ENCODE results near the gene MMEL1.
"Not testable (repeated sequence)": the region's sequence is repeated elsewhere in the genome, so short reads cannot be mapped to it uniquely, and the experiment has no call there.

MMEL1 gene, protein sequence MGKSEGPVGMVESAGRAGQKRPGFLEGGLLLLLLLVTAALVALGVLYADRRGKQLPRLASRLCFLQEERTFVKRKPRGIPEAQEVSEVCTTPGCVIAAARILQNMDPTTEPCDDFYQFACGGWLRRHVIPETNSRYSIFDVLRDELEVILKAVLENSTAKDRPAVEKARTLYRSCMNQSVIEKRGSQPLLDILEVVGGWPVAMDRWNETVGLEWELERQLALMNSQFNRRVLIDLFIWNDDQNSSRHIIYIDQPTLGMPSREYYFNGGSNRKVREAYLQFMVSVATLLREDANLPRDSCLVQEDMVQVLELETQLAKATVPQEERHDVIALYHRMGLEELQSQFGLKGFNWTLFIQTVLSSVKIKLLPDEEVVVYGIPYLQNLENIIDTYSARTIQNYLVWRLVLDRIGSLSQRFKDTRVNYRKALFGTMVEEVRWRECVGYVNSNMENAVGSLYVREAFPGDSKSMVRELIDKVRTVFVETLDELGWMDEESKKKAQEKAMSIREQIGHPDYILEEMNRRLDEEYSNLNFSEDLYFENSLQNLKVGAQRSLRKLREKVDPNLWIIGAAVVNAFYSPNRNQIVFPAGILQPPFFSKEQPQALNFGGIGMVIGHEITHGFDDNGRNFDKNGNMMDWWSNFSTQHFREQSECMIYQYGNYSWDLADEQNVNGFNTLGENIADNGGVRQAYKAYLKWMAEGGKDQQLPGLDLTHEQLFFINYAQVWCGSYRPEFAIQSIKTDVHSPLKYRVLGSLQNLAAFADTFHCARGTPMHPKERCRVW

DNA sequence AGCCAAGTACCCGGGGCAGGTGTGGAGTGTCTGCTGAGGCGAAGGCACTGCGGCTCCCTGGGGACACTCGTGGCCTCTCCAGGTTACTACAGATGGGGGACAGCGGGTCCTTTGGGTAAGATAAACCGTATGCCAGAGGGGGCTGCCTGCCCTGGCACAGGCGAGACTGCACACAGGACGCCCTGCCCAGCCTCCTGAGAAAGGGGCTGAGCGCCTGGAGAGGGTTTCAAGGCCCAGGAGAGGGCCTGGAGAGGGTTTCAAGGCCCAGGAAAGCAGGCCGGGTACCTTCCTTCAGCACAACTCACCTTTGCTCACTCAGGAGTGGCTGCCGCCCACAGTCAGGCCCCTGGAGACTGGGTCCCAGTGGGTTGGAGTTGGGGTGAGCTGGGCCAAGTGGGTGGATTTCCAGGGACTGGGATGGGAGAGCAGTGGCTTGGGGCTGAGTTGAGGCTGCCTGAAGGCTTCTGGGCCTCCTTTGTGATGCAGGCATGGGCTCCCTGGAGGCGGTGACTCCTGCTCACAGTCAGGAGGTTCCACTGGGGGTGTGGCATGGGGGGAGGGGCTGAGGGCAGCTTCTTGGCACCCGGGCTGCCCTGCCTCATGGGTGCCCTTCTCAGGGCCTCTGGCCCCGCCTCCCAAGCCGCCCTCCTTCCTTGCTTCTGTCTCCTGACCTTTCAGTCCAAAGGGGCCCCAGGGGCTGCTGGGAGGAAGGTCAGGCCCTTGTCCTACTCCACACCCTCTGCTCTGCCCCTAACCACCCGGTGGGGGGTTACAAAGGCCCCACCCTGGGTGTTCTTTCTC, at the start of gene MMEL1:
TSS of gene MMEL1 (minus strand) at position 456 of the 801 bp plus-strand sequence. CDS start 3,532 bp downstream, outside the sequence.
- no peak for DNase-seq

DNA sequence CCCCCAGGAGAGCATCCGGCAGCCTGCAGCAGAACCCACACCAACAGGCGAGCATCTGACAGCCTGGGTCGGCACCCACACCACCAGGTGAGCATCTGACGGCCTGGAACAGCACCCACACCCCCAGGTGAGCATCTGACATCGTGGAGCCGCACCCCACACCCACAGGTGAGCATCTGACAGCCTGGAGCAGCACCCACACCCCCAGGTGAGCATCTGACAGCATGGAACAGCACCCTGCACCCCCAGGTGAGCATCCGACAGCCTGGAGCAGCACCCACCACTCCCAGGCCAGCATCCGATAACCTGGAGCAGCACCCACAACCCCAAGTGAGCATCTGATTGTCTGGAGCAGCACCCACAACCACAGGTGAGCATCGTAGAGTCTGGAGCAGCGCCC, 43.9 kb upstream of the MMEL1 start:
- DNase-seq: not testable (repeated sequence)

DNA sequence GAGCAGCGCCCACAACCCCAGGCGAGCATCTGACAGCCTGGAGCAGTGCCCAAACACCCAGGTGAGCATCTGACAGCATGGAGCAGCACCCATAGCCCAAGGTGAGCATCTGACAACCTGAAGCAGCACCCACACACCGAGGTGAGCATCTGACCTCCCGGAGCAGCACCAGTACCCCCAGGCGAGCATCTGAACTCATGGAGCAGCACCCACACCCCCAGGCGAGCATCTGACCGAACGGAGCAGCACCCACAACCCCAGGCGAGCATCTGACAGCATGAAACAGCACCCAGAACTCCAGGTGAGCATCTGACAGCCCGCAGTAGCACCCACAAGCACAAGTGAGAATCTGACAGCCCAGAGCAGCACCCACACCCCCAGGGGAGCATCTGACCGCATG, 38.8 kb upstream of the MMEL1 start:
- not testable (repeated sequence) for DNase-seq

DNA sequence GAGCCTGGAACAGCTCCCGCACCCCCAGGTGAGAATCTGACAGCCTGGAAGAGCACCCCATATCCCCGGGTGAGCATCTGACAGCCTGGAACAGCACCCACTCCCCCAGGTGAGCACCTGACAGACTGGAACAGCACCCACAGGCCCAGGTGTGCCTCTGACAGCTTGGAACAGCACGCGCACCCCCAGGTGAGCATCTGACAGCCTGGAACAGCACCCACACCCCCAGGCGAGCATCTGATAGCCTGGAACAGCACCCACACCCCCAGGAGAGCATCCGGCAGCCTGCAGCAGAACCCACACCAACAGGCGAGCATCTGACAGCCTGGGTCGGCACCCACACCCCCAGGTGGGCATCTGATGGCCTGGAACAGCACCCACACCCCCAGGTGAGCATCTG, 27.0 kb upstream of the MMEL1 start:
- not testable (repeated sequence) for DNase-seq

DNA sequence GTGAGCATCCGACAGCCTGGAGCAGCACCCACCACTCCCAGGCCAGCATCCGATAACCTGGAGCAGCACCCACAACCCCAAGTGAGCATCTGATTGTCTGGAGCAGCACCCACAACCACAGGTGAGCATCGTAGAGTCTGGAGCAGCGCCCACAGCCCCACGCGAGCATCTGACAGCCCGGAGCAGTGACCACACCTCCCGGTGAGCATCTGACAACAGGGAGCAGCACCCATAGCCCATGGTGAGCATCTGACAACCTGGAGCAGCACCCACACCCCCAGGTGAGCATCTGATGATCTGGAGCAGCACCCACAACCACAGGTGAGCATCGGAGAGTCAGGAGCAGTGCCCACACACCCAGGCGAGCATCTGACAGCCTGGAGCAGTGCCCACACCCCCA, 25.1 kb upstream of the MMEL1 start:
- not testable (repeated sequence) for DNase-seq

DNA sequence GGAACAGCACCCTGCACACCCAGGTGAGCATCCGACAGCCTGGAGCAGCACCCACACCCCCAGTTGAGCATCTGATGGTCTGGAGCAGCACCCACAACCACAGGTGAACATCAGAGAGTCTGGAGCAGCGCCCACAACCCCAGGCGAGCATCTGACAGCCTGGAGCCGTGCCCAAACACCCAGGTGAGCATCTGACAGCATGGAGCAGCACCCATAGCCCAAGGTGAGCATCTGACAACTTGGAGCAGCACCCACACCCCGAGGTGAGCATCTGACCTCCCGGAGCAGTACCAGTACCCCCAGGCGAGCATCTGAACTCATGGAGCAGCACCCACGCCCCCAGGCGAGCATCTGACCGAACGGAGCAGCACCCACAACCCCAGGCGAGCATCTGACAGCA, 24.3 kb upstream of the MMEL1 start:
- DNase-seq: not testable (repeated sequence)

DNA sequence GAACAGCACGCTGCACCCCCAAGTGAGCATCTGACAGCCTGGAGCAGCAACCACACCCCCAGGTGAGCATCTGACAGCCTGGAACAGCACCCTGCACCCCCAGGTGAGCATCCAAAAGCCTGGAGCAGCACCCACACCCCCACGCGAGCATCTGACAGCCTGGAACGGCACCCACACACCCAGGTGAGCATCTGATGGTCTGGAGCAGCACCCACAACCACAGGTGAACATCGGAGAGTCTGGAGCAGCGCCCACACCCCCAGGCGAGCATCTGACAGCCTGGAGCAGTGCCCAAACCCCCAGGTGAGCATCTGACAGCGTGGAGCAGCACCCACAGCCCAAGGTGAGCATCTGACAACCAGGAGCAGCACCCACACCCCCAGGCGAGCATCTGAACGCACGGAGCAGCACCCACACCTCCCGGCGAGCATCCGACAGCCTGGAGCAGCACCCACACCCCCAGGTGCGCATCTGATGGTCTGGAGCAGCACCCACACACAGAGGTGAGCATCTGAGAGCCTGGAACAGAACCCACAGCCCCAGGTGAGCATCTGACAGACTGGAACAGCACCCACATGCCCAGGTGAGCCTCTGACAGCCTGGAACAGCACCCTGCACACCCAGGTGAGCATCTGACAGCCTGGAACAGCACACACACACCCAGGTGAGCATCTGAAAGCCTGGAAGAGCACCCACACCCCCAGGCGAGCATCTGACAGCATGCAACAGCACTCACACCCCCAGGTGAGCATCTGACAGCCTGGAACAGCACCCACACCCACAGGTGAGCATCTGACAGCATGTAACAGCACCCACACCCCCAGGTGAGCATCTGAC, 23.0 kb upstream of the MMEL1 start:
- not testable (repeated sequence) for DNase-seq

DNA sequence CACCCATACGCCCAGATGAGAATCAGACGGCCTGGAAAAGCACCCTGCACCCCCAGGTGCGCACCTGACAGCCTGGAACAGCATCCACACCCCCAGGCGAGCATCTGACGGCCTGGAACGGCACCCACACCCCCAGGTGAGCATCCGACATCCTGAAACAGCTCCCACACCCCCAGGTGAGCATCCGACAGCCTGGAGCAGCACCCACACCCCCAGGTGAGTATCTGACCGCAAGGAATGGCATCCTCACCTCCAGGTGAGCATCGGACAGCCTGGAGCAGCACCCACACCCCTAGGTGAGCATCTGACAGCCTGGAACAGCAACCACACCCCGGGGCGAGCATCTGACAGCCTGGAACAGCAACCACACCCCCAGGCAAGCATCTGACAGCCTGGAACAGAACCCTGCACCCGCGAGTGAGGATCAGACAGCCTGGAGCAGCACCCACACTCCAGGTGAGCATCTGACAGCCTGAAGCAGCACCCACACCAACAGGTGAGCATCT, 21.7 kb upstream of the MMEL1 start:
- not testable (repeated sequence) for DNase-seq

DNA sequence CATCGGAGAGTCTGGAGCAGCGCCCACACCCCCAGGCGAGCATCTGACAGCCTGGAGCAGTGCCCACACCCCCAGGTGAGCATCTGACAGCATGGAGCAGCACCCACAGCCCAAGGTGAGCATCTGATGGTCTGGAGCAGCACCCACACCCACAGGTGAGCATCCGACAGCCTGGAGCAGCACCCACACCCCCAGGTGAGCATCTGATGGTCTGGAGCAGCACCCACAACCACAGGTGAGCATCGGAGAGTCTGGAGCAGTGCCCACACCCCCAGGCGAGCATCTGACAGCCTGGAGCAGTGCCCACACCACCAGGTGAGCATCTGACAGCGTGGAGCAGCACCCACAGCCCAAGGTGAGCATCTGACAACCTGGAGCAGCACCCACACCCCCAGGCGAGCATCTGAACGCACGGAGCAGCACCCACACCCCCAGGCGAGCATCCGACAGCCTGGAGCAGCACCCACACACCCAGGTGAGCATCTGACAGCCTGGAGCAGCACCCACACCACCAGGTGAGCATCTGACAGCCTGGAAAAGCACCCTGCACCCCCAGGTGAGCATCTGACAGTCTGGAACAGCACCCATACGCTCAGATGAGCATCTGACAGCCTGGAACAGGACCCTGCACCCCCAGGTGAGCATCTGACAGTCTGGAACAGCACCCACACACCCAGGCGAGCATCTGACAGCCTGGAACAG, 21.1 kb upstream of the MMEL1 start:
- DNase-seq: not testable (repeated sequence)

DNA sequence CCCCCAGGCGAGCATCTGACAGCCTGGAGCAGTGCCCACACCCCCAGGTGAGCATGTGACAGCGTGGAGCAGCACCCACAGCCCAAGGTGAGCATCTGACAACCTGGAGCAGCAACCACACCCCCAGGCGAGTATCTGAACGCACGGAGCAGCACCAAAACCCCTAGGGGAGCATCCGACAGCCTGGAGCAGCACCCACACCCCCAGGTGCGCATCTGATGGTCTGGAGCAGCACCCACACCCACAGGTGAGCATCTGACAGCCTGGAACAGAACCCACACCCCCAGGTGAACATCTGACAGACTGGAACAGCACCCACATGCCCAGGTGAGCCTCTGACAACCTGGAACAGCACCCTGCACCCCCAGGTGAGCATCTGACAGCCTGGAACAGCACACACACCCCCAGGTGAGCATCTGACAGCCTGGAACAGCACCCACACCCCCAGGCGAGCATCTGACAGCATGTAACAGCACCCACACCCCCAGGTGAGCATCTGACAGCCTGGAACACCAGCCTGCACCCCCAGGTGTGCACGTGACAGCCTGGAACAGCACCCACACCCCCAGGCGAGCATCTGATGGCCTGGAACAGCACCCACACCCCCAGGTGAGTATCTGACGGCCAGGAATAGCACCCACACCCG, 20.2 kb upstream of the MMEL1 start:
- not testable (repeated sequence) for DNase-seq

DNA sequence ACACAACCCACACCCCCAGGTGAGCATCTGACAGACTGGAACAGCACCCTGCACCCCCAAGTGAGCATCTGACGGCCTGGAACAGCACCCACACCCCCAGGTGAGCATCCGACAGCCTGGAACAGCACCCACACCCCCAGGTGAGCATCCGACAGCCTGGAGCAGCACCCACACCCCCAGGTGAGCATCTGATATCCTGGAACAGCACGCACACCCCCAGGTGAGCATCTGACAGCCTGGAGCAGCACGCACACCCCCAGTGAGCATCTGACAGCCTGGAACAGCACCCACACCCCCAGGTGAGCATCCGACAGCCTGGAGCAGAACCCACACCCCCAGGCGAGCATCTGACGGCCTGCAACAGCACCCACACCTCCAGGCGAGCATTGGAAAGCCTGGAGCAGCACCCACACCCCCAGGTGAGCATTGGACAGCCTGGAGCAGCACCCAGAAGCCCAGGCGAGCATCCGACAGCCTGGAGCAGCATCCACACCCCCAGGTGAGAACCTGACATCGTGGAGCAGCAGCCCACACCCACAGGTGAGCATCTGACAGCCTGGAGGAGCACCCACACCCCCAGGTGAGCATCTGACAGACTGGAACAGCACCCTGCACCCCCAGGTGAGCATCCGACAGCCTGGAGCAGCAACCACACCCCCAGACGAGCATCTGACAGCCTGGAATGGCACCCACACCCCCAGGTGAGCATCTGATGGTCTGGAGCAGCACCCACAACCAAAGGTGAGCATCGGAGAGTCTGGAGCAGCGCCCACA, 19.5 kb upstream of the MMEL1 start:
- not testable (repeated sequence) for DNase-seq

DNA sequence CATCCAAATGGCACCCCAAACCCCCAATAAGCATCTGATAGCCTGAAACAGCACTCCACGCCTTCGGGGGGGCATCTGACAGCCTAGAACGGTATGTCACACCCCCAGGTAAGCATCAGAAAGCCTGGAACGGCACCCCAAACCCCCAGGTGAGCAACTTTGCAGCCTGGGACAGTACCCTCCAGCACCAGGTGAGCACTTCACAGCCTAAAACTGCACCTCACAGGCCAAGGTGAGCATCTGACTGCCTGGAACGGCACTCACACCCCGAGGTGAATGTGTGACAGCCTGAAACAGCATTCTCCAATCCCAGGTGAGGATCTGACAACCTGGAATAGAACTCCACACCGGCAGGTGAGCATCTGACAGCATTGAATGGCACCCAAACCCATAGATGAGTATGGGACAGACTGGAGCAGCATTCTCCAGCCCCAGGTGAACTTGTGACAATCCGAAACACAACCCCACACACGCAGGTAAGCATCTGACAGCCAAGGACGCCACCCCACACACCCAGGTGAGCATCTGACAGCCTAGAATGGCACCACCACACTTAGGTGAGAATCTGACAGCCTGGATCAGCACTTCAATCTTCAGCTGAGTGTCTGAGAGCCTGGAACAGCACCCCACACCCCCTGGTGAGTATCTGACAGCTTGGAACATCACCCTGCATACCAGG, 18.3 kb upstream of the MMEL1 start:
- no peak for DNase-seq

DNA sequence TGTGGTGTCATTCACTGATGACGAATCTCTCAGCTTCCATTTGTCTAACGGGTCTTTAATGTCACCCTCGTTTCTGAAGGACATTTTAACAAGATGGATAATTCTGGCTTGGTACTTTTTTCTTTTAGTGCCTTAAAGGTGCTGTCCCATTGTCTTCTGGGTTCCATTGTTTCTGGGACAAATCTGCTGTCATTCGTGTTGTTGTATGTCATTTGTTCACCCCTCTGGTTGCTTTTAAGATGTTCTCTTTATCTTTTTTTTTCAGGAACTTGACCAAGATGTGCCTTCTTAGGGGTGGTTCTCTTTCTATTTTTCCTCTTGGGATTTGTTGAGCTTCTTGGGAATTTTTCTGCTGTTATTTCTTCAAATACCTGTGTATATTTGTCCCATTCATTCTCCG, 14.0 kb upstream of the MMEL1 start:
- DNase-seq: no peak

DNA sequence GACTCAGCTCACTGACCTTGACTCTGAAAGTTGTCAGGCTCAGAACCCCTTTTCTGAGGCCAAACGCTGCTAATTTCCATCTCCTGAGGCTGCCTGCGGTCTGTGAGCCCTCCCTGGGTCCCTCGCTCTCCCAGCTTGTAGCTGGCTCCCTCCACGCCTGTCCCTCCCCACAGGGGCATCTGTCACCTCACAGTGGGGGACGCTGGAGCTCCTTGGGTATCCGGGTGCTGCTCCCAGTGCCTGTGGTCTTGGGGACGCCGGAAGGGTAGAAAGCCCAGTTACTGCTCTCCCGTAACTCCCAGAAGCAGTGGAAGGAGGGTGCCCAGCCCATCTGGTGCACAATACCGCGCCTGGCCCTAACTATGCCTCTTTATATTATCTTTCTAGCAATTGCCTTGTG, 13.0 kb upstream of the MMEL1 start:
- no peak for DNase-seq

DNA sequence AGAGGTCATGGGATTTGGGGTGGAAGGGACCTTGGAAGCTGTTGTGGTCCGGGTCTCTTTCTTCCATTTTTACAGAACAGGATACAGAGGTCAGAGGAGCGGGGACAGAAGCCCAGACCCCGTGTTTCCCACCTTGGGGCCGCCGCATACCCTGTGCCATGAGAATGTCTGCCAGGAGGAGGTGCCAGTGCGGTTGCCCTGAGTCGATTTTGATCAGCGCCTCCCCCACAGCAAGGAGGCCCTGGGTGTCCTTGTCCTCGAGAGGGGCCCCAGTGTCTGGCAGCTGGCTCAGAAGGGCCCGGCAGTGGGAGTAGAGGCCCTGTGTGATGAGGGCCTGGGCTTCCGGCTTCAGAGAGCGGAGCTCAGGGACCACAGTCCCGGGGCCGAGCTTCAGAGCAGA, 12.3 kb upstream of the MMEL1 start:
- DNase-seq: no peak

DNA sequence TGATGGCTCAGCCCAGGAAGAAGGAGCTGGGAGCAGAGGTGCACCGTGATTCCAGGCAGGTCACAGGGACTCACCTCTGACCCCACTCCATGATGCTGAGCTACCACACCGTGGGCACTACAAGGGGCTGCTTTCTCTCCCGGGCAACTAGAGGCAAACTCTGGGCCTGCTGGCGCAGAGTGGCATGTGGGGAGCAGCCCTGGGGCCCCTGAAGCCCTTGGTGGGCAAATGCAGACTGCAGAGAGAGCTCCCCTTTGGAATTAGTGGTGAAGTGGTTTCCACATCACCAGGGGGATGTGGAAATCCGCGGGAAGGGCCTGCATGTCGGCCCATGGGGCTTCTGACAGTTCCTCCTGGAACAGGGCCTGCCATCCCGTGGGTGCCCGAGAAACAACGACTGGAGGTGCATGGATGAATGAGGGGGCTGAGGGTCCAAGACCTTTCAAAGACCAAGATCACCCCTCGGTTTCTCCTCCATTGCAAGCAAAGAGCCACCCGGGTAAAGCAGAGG, 11.8 kb upstream of the MMEL1 start:
- DNase-seq: no peak

DNA sequence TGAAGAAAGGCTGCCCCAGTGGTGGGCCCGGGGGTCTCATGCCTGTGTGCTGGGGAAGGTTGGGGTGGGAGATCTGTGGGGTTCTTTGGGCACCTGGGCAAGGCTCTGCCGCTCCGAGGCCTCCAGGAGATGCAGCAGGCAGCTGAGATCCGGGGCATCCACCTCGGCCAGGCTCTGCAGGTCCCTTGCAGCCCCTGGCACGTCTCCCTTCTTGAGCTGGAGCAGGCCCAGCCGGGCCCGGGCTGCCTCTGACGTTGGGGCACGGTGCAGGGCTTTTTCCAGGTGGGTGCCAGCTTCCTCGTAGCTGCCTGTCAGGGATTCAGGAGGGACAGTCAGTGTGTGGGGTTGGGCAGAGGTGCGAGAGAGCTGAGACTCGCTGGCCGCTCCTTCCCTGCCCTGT, 11.4 kb upstream of the MMEL1 start:
- DNase-seq: no peak

DNA sequence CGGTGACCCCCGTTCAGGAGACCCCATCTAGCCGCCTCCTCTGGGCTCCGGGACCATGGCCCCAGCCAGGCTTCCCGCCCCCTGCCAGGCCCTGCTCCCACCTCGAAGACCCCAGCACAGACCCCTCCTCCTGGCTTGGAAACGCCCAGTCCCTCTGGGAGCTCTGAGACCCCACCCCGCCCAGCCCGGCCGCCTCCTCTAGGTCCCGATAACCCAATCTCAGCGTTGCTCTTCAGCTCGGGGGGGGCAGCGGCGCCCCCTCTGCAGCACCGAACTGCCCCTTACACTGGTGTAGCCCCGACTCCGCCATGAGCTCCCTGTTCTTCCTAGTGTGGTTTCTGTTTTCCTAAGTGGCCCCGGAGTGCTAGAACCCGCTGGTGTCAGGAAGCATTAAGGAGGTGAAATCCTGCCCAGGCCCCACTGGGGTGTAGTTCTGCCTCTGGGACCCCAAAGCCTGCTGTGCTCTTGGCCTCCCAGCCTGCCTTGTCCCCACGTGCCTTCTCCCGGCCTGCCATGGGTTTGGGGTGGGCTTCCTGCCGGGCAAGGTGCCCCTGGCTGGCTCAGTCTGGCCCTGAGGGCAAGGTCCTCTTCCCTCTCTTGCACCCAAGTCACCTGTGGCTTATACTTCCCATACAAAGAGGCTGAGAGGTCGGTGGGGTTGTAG, 10.7 kb upstream of the MMEL1 start:
- DNase-seq: no peak
